ENCODE data around the gene ETV5.

DNA sequence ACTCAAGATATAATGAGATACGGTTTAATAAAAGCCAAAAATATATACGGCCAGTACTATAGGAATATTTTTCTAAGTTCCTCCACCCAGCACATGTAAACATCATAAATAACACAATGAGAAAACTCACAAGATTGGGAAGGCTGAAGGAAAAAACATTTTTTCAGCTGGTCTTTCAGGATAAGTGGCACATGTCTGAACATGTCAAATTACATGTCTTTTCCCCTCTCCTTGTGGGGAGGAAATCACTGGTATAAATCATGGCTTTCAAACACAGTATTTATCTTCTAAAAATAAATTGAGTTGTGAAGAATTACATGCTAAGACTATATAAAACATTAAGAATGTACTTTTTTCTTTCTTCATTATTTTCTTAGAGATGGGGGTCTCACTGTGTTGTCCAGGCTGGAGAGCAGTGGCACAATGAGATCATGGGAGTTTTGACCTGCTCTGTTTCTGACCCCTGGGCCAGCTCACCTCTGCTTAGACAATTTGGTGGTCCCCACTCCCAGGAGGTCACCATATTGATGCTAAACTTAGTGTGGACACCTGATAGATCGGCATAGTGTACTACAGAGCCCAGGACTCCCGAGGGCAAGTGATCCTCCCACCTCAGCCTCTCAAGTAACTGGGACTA lies 32.8 kb downstream of the ETV5 start:
- TF ChIP-seq POLR2A (IDR thresholded peaks at IDR 0.05): no peak
- no peak for TF ChIP-seq CTCF (IDR thresholded peaks at IDR 0.05)

All from transverse colon (tissue), 3 donors.